HG03565 (cell line): ENCODE results near the gene ARID1B.

Experiments
- ATAC-seq: cut with Tn5 transposase; IDR thresholded peaks from one replicate; pipeline ENCODE4 v1.9.1; 2021; ENCODE audit warnings: mild to moderate bottlenecking, moderate library complexity; ENCODE audit not compliant: unreplicated experiment

ARID1B gene

GRCh38 chr6:157194643-157195042 lies 417.5 kb downstream of the ARID1B start:
- no peak for ATAC-seq

GRCh38 chr6:157196391-157196790 lies 419.2 kb downstream of the ARID1B start:
- ATAC-seq, result no peak

- no peak for ATAC-seq
Measured at GRCh38 chr6:157198425-157199279, 421.5 kb downstream of the ARID1B start.

- ATAC-seq, result no peak
Measured at GRCh38 chr6:157200117-157200516, 422.9 kb downstream of the ARID1B start.

- ATAC-seq, result no peak
Measured at GRCh38 chr6:157200611-157201010, 423.4 kb downstream of the ARID1B start.

GRCh38 chr6:157201083-157201482 lies 423.9 kb downstream of the ARID1B start:
- no peak for ATAC-seq

- peak; percentile 87 for ATAC-seq
Measured at GRCh38 chr6:157203312-157203744, 426.1 kb downstream of the ARID1B start.

- ATAC-seq, result peak; percentile 31
Measured at GRCh38 chr6:157203764-157204163, 426.6 kb downstream of the ARID1B start.

GRCh38 chr6:157205473-157206358 lies 428.5 kb downstream of the ARID1B start:
- ATAC-seq, result no peak

GRCh38 chr6:157206359-157206815 lies 429.2 kb downstream of the ARID1B start:
- no peak for ATAC-seq

- ATAC-seq, result no peak
Measured at GRCh38 chr6:157207521-157208076, 430.4 kb downstream of the ARID1B start.

- ATAC-seq, result no peak
Measured at GRCh38 chr6:157209865-157210530, 432.8 kb downstream of the ARID1B start.

GRCh38 chr6:157210954-157211353 lies 433.8 kb downstream of the ARID1B start:
- ATAC-seq, result no peak

GRCh38 chr6:157211603-157212455 lies 434.7 kb downstream of the ARID1B start:
- no peak for ATAC-seq

- no peak for ATAC-seq
Measured at GRCh38 chr6:157213426-157213825, 436.2 kb downstream of the ARID1B start.

GRCh38 chr6:157213907-157214565 lies 436.9 kb downstream of the ARID1B start:
- ATAC-seq, result no peak

GRCh38 chr6:157215717-157216116 lies 438.5 kb downstream of the ARID1B start:
- no peak for ATAC-seq

- ATAC-seq, result no peak
Measured at GRCh38 chr6:157216570-157216969, 439.4 kb downstream of the ARID1B start.

GRCh38 chr6:157217198-157217893 lies 440.2 kb downstream of the ARID1B start:
- ATAC-seq, result no peak
